WERI-Rb-1 (cell line): ENCODE results near the gene ZP1.
A peak's percentile ranks its signal among the peaks of the same experiment; 100 is the strongest.

ENCODE experiments used
- DNase-seq: peaks from one replicate; pipeline ENCODE4 v3.0.0-alpha.2; 2020
- H3K27ac ChIP-seq: fragments of 250-450 bp; sonication (Bioruptor Pico); 2 replicates; pipeline ENCODE4 v1.5.1; 2020; ENCODE audit warnings: mild to moderate bottlenecking, moderate library complexity
- H3K27me3 ChIP-seq: fragments of 250-450 bp; sonication (Bioruptor Pico); 2 replicates; pipeline ENCODE4 v1.5.1; 2021; ENCODE audit warnings: mild to moderate bottlenecking, low read depth, moderate library complexity; ENCODE audit not compliant: insufficient read depth, severe bottlenecking
- H3K36me3 ChIP-seq: fragments of 250-450 bp; sonication (Bioruptor Pico); 2 replicates; pipeline ENCODE4 v1.5.1; 2020; ENCODE audit warnings: mild to moderate bottlenecking, moderate library complexity
- H3K4me3 ChIP-seq: 2 replicates; pipeline ENCODE4 v1.5.1; 2011; ENCODE audit warnings: low read depth, mild to moderate bottlenecking, control low read depth, low read length
- H3K9me3 ChIP-seq: fragments of 250-450 bp; sonication (Bioruptor Pico); 2 replicates; pipeline ENCODE4 v1.5.1; 2021; ENCODE audit warnings: mild to moderate bottlenecking, moderate library complexity; ENCODE audit not compliant: severe bottlenecking
- CTCF ChIP-seq: IDR thresholded peaks from 2 replicates; pipeline ENCODE4 v1.5.1; 2011; ENCODE audit warnings: low read depth, mild to moderate bottlenecking, control low read depth, inconsistent platforms, low read length

ZP1 gene

GRCh38 chr11:60924110-60924905, 57.0 kb downstream of the ZP1 start, which contains the start of gene TMEM132A:
Gene TMEM132A (plus strand): TSS chr11:60924460. CDS start chr11:60924634, 174 bp downstream.
- no peak for TF ChIP-seq CTCF
- peak; percentile 90 for DNase-seq
- no peaks in the 10 kb centered on the region for H3K27me3 ChIP-seq
- H3K9me3 ChIP-seq: no peaks in the 10 kb centered on the region
- peak within 1 kb of the TSS; percentile 84 for H3K4me3 ChIP-seq
- H3K27ac ChIP-seq: peak within 1 kb of the TSS; percentile 76
- H3K36me3 ChIP-seq: peaks cover 61% of the 10 kb centered on the region
